ENCODE results near the gene NCAPD2.

The NCAPD2 gene

DNA sequence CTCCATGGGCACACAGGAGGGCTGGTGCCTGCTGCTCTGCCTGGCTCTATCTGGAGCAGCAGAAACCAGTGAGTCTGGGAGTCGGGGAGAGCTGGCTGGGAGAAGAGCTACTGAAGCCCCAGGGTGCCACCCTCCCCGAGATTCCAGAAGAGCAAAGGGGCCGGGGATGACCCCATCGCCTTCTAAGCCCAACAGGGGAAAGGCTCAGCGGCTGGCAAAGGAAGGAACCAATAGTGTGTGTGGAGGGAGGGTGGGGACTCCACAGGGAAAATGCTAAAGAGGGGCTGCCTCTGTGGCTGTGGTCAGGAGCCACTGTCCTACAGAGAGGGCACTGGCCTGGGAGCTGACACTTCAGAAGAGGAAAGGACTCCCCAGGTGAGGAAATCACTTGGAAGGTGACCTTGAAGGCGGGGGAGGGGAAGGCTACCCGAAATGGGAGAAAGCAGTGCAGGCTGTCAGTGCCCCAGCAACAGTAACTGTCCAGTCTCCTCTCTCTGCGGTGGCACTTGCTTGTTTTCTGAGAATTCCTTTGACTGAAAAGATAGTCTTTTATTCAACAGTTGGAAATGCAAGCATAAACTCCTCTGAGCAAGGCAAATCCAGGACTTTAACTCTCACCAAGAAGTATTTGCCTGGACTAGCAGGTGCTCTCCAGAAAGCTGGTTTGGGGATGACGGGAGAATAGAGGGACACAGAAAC is 41.5 kb upstream of the NCAPD2 start:
- TF ChIP-seq, protein P1, sequence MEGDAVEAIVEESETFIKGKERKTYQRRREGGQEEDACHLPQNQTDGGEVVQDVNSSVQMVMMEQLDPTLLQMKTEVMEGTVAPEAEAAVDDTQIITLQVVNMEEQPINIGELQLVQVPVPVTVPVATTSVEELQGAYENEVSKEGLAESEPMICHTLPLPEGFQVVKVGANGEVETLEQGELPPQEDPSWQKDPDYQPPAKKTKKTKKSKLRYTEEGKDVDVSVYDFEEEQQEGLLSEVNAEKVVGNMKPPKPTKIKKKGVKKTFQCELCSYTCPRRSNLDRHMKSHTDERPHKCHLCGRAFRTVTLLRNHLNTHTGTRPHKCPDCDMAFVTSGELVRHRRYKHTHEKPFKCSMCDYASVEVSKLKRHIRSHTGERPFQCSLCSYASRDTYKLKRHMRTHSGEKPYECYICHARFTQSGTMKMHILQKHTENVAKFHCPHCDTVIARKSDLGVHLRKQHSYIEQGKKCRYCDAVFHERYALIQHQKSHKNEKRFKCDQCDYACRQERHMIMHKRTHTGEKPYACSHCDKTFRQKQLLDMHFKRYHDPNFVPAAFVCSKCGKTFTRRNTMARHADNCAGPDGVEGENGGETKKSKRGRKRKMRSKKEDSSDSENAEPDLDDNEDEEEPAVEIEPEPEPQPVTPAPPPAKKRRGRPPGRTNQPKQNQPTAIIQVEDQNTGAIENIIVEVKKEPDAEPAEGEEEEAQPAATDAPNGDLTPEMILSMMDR (IDR thresholded peaks at IDR 0.05; ENCODE audit: low read depth, low read length, missing control alignments) = no peak
- DNase-seq (ENCODE audit: extremely low read depth, low read depth) = no peak
- peak overlapping the region; percentile 55 for H3K4me3 ChIP-seq (replicated peaks; ENCODE audit: low read depth, low read length)

DNA sequence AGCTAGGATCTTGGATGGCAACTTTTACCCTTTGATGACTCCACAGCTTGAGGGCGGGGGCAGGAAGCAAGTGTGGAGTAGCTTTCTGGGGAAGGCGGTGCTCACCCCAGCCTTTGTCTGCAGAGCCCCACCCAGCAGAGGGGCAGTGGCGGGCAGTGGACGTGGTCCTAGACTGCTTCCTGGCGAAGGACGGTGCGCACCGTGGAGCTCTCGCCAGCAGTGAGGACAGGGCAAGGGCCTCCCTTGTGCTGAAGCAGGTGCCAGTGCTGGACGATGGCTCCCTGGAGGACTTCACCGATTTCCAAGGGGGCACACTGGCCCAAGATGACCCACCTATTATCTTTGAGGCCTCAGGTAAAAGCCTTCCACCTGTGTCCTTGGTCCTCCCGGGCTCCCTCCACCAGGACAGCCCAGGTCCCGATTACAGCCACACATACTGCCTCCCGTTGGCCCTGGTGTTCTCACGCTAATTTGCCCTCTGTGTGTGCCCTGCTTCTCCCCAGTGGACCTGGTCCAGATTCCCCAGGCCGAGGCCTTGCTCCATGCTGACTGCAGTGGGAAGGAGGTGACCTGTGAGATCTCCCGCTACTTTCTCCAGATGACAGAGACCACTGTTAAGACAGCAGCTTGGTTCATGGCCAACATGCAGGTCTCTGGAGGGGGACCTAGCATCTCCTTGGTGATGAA is 40.8 kb upstream of the NCAPD2 start:
- H3K4me3 ChIP-seq (replicated peaks; ENCODE audit: low read depth, low read length) = no peak overlapping the region

DNA sequence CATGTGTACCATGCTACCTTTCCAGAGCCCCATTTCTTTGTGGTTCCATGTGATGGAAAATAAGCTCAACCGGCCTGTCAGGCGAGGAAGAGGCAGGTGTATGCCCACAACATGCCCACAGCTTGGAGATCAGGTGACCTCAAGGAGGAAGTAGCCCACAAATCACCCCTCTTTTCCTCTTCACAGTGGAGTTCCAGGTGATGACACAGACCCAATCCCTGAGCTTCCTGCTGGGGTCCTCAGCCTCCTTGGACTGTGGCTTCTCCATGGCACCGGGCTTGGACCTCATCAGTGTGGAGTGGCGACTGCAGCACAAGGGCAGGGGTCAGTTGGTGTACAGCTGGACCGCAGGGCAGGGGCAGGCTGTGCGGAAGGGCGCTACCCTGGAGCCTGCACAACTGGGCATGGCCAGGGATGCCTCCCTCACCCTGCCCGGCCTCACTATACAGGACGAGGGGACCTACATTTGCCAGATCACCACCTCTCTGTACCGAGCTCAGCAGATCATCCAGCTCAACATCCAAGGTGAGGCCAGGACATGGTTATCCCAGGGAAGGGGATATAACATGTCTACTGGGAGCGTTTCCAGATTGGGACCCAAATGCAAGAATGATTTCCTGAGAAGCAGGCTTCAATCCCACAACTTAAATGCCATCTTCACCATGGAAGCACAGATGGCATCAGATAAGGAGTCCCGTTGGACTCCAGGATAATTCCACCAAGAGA is 36.5 kb upstream of the NCAPD2 start:
- TF ChIP-seq, protein P1 (IDR thresholded peaks at IDR 0.05; ENCODE audit: low read depth, low read length, missing control alignments) = no peak
- DNase-seq (ENCODE audit: extremely low read depth, low read depth) = no peak
- H3K4me3 ChIP-seq (replicated peaks; ENCODE audit: low read depth, low read length) = no peak overlapping the region

More for the DNA sequence above, 40.8 kb upstream of the NCAPD2 start:
- DNase-seq (ENCODE audit: extremely low read depth, low read depth) = no peak
- TF ChIP-seq, protein P1 (IDR thresholded peaks at IDR 0.05; ENCODE audit: low read depth, low read length, missing control alignments) = no peak

DNA sequence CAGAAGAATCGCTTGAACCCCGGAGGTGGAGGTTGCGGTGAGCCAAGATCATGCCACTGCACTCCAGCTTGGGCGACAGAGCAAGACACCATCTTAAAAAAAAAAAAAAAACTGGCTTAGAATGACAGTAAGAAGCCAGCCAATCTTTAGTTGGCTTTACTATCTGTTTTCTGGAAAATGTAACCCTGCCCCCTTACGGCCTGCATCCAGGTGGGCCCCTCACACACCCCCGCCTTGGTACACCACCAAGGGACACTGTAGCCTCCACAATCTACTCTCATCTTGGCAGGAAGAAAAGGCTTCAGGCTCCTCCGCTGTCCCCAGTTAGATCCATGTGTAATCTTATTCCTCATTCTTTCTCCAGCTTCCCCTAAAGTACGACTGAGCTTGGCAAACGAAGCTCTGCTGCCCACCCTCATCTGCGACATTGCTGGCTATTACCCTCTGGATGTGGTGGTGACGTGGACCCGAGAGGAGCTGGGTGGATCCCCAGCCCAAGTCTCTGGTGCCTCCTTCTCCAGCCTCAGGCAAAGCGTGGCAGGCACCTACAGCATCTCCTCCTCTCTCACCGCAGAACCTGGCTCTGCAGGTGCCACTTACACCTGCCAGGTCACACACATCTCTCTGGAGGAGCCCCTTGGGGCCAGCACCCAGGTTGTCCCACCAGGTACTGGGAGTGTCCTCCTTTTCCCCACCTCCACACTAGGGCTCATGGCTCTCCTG is 35.5 kb upstream of the NCAPD2 start:
- no peak overlapping the region for H3K4me3 ChIP-seq (replicated peaks; ENCODE audit: low read depth, low read length)
- TF ChIP-seq, protein P1 (IDR thresholded peaks at IDR 0.05; ENCODE audit: low read depth, low read length, missing control alignments) = no peak
- no peak for DNase-seq (ENCODE audit: extremely low read depth, low read depth)

DNA sequence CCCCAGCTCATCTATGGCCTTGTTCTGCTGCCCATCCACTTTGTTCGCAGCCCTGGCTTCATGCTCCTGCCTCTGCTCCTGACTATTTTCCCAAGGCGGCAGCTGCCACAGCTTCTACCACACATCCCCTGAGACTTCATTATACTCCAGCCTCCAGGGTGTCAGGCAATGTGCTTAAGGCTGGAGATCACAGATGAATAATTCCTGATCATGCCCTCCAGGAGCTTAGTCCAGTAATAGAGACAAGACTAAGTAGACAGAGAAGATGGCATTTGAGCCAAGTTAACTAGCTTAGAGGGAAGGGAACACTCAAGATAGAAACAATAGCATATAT is 34.9 kb upstream of the NCAPD2 start:
- TF ChIP-seq, protein P1 (IDR thresholded peaks at IDR 0.05; ENCODE audit: low read depth, low read length, missing control alignments) = no peak
- DNase-seq (ENCODE audit: extremely low read depth, low read depth) = no peak
- H3K4me3 ChIP-seq (replicated peaks; ENCODE audit: low read depth, low read length) = no peak overlapping the region

DNA sequence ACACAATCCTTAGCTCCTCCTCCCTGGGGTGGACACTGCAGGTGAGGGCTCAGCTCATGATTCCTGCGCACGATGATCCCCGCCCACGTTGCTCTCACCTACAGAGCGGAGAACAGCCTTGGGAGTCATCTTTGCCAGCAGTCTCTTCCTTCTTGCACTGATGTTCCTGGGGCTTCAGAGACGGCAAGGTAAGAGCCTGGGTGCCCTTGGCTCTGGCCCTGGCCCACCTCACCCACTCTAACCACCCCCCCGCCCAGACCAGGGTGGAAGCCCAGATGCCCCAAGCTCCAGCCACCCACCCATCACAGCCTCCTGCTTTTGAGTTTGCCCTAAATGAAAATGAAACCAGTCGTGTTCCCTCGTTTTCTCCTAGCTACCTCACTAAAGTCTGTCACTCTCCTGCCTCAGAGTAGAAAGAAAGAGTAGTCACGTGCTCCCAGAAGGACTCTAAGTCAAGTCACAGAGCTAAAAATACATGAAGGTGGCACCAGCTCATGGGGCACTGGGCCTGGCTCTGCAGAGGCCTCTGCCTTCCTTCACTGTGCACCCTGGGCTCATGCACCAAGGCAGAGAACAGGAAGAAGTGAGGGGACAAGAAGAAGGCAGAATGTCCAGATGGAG is 33.0 kb upstream of the NCAPD2 start:
- TF ChIP-seq, protein P1 (IDR thresholded peaks at IDR 0.05; ENCODE audit: low read depth, low read length, missing control alignments) = no peak
- no peak overlapping the region for H3K4me3 ChIP-seq (replicated peaks; ENCODE audit: low read depth, low read length)

More for the DNA sequence above, 33.0 kb upstream of the NCAPD2 start:
- DNase-seq (ENCODE audit: extremely low read depth, low read depth) = no peak
